HG03064 (cell line): ENCODE measurements around the gene DNAH7.
"Not testable (repeated sequence)": the region's sequence is repeated elsewhere in the genome, so short reads cannot be mapped to it uniquely, and the experiment has no call there.

Experiments
- ATAC-seq: cut with Tn5 transposase; IDR thresholded peaks from one replicate; pipeline ENCODE4 v1.9.1; 2021; ENCODE audit warnings: low read depth; ENCODE audit not compliant: unreplicated experiment

DNAH7 gene

DNA sequence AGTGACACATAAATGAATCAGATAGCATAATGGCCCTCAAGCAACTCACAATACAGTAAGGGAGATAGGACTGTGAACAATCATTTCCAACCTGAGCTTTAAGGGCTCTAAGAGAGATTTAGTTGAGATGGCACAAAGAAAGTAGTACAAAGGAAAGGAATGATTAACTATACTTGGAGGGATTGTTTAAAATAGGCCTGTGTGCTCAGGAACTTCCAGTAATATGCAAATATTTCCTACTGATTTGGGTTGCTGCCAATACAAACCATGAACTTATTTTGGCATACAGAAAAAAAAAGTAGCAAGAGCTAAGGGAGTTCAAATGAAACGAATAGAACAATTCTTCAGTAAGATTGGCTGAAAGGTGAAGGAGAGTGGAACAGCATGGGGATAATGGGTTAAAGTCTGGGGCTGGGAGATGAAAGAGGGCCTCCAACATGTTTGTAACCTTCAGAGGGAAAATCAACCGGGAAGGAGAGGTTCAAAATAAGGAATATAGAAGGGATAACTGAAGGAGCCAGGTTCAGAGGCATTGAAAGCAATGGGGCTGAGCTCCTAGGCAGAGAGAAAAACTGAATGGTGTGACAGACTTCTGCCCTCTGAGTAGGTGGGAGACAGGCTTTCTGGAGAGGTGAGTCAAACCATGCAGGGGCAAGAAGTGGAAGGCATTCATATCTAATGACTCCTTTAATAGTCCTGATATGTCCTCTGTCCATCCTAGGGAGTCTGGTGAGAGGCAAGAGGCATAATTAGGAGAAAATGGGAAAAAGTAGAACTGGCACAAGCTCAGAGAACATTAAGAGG, 83.5 kb downstream of the DNAH7 start:
- no peak for ATAC-seq

DNA sequence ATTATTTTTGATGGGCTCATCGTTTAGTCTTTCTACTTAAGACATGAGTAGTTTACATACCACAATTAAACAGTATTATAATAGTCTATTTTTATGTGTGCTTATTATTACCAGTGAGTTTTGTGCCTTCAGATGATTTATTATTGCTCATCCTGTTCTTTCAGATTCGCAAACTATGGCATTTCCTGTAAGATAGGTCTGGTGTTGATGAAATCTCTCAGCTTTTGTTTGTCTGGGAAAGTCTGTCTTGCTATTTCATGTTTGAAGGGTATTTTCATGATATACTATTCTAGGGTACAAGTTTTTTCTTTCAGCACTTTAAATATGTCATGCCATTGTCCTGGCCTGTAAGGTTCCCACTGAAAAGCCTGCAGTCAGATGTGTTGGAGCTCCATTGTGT, 101.3 kb downstream of the DNAH7 start:
- ATAC-seq, result no peak

GRCh38 chr2:195961873-195962272, 106.8 kb downstream of the DNAH7 start:
- peak; percentile 94 for ATAC-seq

DNA sequence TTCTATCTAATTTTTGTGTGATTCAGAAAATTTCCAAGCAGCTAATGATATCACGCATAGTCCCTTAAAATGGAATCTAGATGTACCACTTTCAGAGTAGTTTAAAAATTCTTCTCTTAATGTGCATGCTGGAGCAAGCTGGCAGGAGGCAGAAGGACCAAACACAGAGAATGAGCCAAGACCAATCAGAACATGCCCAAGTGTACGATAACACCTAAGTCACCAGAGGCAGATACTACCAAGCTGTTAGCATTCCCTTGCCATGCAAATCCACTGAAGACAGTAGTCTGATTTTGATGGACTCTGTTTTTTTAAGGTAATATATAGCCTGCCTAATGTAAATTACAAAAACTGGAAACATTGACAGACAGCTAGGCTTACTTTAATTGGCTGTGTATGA, 109.3 kb downstream of the DNAH7 start:
- no peak for ATAC-seq

DNA sequence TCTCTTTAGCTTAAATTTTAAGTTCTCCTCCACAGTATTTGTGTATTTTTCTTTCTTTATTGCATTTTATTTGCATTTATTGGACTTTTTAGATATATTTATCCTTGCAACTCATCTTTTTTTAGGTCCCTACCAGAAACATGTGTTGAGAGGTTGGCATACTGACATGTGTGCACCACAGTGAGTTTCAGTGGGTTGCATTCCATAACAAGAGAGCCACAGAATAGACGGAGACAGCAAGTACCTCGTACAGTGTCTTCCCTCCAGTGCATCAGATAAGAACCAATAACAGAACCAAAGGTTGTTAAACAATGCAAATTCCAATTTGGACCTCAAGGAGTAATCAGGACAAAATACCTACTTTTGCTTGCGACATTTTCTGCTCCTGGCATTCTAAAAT, 111.9 kb downstream of the DNAH7 start:
- no peak for ATAC-seq

DNA sequence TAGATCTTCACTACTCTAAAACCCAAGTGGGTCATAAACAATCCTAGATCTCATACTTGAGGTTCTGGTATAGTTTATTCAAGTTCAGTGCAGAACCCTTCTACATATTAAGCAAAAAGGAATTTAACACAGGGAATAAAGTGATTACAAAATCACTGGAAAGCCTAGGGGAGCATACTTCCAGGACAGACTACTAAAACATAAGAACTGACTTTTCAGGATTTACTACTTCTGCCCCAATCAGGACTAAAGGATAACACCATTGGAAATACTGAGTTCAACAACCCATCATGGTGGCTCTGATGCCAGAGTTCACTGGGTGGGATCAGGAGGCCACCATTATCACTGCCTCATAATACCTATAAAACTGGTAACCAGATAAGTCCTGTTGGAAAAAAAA, 123.6 kb downstream of the DNAH7 start:
- no peak for ATAC-seq

- no peak for ATAC-seq
Observed at GRCh38 chr2:195937176-195937575, 131.5 kb downstream of the DNAH7 start.

DNA sequence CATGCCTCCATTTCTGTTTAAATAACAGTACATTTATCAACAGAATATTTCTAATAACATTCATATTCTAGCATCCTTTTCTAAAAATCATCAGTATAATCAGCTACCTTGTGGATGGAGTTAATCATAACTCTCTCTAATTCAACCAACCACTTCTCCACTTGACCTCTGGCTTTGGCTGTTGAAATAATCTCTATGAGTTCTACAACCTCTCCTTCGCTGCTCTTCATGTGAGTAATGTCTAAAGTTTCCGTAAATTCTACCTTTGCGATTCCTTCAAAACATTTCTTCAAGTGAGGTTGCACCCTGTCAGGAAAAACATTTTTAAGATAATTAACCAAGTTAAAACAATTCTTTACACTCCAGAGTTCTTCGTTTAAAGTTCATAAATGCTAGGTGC, 134.2 kb downstream of the DNAH7 start:
- no peak for ATAC-seq

GRCh38 chr2:195929531-195929930, 139.1 kb downstream of the DNAH7 start:
- ATAC-seq, result no peak

GRCh38 chr2:195925120-195925519, 143.5 kb downstream of the DNAH7 start:
- no peak for ATAC-seq

GRCh38 chr2:195923889-195924288, 144.7 kb downstream of the DNAH7 start:
- no peak for ATAC-seq

DNA sequence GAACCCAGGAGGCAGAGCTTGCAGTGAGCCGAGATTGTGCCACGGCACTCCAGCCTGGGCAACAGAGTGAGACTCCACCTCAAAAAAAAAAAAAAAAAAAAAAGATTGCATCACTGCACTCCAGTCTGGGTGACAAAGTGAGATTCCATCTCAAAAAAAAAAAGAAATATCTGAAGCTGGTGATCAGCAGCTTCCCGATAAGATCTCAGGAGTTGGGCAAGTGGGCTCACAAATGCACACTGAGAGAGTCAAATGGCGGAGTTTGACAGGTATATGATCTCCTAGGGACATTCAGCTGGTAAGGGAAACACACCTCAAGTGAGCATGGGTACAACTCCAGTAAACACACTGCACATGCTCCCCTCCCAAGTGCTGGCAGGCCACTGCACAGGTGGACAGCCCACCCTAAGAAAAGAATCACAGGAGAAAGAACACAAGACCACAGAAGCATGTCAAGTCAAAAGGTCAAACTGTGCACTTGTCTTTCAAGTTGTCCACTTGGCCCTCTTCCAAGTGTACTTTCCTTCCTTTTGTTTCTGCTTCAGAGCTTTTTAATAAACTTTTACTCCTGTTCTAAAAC, 151.5 kb downstream of the DNAH7 start:
- not testable (repeated sequence) for ATAC-seq

DNA sequence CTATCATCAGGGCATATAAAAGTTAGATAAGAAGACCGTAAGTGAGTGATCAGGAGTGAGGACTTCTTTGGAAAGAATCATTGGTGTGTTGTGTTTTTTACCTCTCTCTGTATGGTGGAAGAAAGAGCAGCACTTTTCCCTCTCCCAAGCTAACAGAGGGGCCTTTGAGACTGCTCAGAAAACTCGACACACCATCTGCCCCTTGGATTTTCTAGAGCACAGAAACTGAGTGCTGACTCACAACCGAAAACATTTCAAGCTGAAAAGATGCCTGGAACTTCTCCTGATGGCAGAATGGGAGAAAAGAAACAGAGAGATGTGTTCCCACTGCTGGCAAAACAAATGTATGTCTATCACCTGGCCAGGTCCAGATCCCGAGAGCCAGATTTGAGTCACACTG, 156.6 kb downstream of the DNAH7 start:
- no peak for ATAC-seq

DNA sequence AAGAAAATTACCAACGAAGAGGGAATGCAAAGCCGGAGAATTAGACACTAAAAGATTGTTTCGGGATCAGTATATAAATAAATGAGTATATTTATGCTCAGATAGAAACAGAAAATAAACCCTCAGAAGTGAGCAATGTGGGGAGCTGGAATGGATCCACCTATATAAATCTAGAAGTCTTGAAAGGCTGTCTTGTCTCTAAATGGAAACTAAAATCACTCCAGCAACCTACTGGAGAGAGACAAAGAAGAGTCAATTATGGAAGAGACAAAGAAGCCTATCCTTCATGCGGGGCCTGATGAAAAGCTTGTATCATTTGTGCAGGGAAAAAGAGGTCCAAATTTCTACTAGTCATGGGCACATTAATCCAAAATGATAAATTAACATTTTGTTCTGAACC, 158.1 kb downstream of the DNAH7 start:
- no peak for ATAC-seq

DNA sequence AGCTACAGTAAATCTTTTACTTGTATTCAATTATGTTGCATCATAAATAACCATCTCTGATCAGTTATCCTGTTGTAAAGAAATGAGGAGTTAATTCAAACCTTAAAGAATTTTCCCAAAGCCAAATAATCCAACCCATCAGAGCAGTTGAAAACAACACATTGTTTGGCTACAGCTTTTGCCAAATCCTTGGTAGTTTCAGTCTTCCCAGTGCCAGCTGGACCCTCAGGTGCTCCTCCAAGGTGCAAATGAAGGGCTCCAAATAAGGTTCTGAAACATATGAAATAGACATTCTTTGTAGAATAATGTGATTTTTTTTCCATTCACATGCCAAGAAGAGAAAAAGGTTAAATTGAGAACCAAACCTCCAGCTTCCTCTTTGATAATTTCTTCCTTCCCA, 158.7 kb downstream of the DNAH7 start:
- no peak for ATAC-seq

DNA sequence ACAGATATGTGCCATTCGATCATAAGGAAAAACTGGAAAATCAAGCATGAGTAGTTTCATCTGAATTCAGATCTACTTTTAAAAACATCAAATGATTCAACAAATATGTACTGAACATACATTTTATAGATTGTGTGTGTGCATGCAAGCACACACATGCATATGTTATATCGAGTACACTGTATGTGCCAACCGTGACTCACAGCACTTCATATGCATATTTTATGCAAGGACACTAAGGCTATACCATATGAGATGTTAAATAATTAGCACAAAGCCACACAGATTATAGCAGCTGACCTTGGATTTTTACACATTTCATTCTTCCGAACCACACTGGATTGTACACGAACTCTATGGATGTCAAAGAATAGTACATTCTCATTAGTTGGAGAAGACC, 161.2 kb downstream of the DNAH7 start:
- ATAC-seq, result no peak

DNA sequence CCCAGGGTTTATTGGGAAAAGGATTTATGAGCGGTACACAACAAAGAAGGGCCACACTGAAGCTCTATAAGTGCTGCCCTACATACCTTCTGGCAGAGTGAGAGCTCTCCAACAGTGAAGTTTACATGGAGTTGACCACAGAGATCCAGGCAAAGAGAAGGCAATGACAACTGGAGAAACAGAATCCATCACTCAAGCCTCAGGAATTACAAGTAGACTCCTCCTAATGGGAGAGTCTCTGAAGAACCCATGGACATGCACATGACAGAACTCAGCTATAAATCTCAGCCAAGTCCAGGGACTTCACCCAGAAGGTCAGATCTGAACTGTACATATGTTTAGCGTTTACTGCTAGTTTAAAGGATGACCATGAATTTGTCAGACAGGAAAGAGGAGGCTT, 164.7 kb downstream of the DNAH7 start:
- ATAC-seq, result no peak

DNA sequence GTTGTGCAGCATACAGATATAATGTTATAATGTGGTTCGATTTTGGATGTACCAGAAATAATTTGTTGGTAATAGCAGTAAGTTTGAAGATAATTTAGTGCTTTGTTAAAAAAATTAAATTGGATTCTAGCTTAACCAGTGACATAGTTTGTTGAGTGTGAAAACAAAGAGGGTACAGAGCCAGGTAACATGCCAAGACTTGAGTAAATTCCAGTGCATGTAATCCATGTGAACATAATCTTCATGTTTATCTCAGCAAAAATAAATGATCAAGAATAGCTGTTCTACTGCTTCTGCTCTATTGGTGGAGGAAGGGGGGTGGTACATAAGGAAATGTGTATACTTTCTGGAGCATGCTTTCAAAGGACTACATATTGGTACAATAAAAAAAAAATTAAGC, 165.8 kb downstream of the DNAH7 start:
- ATAC-seq, result no peak

DNA sequence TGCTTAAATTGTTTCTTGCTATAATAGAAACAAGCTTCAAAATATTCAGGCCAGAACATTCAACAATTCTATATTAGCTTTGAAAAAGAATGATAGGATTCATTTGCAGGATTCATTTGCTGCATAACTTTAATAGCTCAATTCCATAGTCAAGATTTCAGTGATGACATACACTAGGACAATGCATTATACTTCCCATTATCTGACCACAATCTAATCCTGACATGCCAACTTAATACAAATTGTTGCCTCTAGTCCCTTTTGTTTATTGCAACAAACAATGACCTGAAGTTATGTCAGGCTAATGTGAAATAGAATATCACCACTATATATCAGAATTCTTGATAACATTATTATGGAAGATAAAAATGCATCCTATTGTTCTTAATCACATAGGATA, 169.4 kb downstream of the DNAH7 start:
- no peak for ATAC-seq

- no peak for ATAC-seq
Observed at GRCh38 chr2:195898505-195899191, 170.0 kb downstream of the DNAH7 start.

DNA sequence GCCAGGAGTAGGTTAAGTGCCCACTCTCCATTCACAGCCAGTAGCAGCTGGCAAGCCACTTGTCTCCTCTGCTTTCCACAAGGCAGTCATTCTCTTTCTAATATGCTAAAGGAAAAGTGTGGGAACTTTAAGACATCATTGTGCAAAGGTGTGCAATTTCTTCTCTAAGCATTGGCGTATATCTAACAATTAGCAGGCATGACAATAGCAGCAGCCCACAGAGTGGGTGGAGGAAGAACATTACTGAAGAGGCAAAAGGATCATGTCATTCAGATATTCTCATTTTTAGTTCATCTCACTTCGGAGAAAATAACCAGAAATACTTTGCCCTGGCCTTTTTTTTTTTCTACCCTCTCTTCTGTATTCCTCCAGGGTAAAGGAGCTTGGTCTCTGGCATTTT, 177.6 kb downstream of the DNAH7 start:
- no peak for ATAC-seq

DNA sequence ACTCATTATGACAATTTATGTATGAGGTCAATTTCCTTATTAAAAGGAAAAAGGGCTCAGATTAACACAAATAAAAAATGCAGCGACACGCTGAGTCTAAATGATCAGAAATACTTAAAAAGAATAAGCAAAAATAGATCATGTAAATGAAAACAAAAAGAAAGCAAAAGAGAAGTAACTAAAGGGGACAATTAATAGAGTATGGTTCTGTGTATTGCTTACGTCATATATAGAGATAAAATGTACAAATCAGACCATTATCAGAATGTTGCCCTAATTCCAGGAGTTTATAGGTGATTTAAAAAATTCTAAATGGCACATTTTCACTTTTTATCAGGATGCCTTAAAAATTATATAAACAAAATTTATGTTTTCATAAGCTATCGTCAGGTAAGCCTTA, 189.5 kb downstream of the DNAH7 start:
- ATAC-seq, result no peak
